ENCODE measurements around the gene GLE1. TPM values are rescaled to one million over a fixed set of nuclear protein-coding genes. Genes with fewer than 3 reads are reported as not detected.

The GLE1 gene, protein sequence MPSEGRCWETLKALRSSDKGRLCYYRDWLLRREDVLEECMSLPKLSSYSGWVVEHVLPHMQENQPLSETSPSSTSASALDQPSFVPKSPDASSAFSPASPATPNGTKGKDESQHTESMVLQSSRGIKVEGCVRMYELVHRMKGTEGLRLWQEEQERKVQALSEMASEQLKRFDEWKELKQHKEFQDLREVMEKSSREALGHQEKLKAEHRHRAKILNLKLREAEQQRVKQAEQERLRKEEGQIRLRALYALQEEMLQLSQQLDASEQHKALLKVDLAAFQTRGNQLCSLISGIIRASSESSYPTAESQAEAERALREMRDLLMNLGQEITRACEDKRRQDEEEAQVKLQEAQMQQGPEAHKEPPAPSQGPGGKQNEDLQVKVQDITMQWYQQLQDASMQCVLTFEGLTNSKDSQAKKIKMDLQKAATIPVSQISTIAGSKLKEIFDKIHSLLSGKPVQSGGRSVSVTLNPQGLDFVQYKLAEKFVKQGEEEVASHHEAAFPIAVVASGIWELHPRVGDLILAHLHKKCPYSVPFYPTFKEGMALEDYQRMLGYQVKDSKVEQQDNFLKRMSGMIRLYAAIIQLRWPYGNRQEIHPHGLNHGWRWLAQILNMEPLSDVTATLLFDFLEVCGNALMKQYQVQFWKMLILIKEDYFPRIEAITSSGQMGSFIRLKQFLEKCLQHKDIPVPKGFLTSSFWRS
- 10 to 100 TPM in 3 of 4 donors, 1 to 10 TPM in 1; 3.3 to 25.5 (median 16.4) TPM for total RNA-seq

DNA sequence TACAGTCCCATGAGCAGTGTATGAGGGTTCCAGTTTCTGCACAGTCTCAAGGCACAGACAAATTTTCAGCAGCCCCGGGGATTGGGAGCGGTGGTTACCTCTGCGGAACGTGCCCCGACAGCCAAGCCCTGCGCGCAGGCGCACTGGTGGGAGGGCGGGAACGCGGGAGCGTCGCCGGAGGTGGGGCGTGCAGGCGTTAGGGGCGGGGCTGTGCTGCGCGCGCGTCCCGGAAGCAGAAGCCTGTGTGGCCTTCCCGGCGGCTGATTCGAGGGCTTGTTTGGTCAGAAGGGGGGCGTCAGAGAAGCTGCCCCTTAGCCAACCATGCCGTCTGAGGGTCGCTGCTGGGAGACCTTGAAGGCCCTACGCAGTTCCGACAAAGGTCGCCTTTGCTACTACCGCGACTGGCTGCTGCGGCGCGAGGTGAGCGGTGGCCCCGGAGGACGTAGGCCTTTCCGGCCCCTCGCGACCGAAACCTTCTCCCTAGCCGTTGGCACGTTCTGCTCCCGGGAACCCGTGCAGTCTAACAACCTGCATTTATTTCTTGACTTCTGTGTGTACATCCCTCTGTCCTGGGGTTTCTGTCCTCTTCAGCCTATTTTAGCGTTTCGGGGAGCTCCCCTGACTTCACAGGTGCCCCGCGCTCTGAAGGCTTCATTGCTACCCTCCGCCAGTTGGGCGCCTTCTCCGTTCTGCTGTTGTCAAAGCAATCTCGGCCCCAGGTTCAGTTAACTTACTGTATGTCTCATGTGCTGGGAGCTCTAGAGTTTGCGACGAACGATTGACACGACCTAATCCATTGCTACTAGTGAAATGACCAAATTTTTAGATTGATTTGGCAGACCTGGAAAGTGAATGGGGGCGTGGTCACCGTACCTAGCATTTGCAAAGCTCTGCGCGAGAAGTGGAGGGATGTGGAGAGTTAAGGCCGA is at the start of gene GLE1:
Gene GLE1, plus strand, starts transcription at position 235 of the 929 bp plus-strand sequence. Its CDS starts 87 bp downstream, at position 322.
- TF ChIP-seq, protein P1, sequence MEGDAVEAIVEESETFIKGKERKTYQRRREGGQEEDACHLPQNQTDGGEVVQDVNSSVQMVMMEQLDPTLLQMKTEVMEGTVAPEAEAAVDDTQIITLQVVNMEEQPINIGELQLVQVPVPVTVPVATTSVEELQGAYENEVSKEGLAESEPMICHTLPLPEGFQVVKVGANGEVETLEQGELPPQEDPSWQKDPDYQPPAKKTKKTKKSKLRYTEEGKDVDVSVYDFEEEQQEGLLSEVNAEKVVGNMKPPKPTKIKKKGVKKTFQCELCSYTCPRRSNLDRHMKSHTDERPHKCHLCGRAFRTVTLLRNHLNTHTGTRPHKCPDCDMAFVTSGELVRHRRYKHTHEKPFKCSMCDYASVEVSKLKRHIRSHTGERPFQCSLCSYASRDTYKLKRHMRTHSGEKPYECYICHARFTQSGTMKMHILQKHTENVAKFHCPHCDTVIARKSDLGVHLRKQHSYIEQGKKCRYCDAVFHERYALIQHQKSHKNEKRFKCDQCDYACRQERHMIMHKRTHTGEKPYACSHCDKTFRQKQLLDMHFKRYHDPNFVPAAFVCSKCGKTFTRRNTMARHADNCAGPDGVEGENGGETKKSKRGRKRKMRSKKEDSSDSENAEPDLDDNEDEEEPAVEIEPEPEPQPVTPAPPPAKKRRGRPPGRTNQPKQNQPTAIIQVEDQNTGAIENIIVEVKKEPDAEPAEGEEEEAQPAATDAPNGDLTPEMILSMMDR (IDR thresholded peaks at IDR 0.05), result no peak
- peak; percentile 37 to 67 for TF ChIP-seq POLR2A (IDR thresholded peaks at IDR 0.05)
- Histone ChIP-seq H3K27me3 (no peaks in the 10 kb centered on the region), H3K36me3 (no peaks in the 10 kb centered on the region), H3K4me3 (peak within 1 kb of the TSS; percentile 63 to 94), H3K27ac (peak within 1 kb of the TSS; percentile 74 to 87), H3K4me1 (peaks cover 0 to 3% of the 10 kb centered on the region in 2 donors), H3K9me3 (no peaks in the 10 kb centered on the region)
- peak; percentile 93 to 96 for DNase-seq
- intact Hi-C loops (cut with DNase I; ENCODE audit: low total_unique reads), result no loop called here

DNA sequence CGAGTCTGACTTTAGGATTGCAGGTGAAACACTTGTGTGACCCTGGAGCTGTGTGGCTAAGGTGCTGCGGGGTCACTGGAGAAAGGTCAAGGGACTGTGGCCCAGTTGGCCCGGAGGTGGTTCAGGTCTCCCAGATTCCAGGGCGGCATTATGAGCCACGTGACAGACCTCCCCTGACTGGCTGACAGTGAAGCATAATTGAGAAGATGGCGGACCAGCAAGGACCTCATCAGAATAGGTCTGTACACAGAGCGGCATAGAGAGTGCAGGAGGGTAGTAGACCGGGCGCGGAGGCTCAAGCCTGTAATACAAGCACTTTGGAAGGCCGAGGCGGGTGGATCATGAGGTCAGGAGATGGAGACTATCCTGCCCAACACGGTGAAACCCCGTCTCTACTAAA is 49.5 kb upstream of the GLE1 start:
- H3K4me1 ChIP-seq, result no peaks in the 10 kb centered on the region
- no peak overlapping the region for H3K4me3 ChIP-seq
- no peak for DNase-seq
- H3K27ac ChIP-seq, result no peak overlapping the region
- no peaks in the 10 kb centered on the region for H3K36me3 ChIP-seq
- no peaks in the 10 kb centered on the region for H3K27me3 ChIP-seq
- TF ChIP-seq POLR2A (IDR thresholded peaks at IDR 0.05), result no peak
- TF ChIP-seq, protein P1 (IDR thresholded peaks at IDR 0.05), result no peak
- intact Hi-C loops (cut with DNase I; ENCODE audit: low total_unique reads), result no loop called here
- no peaks in the 10 kb centered on the region for H3K9me3 ChIP-seq

DNA sequence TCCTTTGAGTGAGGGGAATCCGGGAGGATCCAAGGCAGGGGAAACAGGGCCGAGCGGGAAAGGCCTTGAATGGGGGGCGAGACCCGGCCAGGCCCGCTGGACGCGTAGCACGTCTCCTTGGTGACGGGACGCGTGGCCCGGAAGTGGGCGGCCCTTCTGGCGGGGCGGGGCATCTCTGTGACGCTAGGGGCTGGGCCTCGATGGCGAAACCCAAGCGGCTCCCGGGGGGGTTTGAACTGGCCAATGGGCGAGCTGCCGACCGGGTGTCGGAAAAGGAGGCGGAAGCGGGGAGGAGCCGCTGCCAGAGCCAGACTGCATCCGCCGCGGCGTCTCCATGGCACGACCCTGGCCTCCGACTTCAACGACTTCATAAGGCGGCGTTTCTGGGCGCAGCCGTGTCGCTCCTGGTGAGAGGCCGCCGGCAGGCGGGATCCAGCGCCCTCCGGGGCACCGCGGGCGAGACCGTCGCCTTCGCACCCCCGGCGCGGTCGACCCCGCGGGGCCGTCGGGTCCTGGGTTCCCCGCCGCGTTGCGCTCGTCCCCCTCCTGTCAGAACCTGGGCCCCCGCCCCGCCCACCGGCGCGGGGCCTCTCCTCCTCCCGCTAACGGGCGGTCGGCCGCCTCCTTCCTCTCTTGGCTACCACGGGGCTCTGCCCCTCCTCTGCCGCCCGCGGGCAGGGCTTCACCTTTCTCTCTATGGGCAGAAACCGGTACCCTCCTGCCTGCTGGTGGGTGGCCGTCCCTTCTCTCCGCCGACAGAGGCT is 48.5 kb upstream of the GLE1 start, which contains the start of gene ODF2:
Gene ODF2, plus strand, starts transcription at position 158 of the 764 bp plus-strand sequence. Its CDS starts 86 bp downstream, at position 244.
- H3K4me3 ChIP-seq, result peak within 1 kb of the TSS; percentile 76 to 78
- peak; percentile 97 to 98 for DNase-seq
- H3K4me1 ChIP-seq, result no peaks in the 10 kb centered on the region
- peak within 1 kb of the TSS; percentile 36 to 86 for H3K27ac ChIP-seq
- intact Hi-C loops (cut with DNase I; ENCODE audit: low total_unique reads), result no loop called here
- no peaks in the 10 kb centered on the region for H3K9me3 ChIP-seq
- no peaks in the 10 kb centered on the region for H3K36me3 ChIP-seq
- no peaks in the 10 kb centered on the region for H3K27me3 ChIP-seq
- TF ChIP-seq POLR2A (IDR thresholded peaks at IDR 0.05), result peak; percentile 50 to 60
- TF ChIP-seq, protein P1 (IDR thresholded peaks at IDR 0.05), result peak in 1 of 4 experiments; percentile 11

DNA sequence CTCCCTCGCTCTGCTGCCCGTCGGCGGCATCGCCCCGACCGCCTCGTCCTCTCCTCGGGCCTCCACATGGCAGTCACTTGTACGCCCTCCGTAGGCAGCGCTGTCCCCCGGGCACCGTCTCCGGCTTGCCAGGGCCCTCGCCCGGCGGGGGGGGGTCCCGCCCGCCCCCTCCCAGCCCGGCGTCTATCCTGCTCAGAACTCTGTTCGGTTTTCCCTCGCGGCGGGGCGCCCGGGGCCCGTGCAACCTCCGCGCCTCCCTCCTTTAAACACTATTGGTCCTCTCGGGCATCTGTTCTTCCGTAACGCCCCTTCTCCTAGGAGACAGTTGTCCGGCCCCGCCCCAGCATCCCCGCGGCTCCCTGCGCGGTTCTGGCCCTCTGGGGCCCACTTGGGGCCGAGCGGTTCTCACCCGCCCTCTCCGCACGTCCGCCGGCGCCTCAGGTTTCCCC is 47.9 kb upstream of the GLE1 start:
- H3K4me1 ChIP-seq, result no peaks in the 10 kb centered on the region
- no peaks in the 10 kb centered on the region for H3K9me3 ChIP-seq
- peak; percentile 57 to 73 for DNase-seq
- intact Hi-C loops (cut with DNase I; ENCODE audit: low total_unique reads), result no loop called here
- TF ChIP-seq, protein P1 (IDR thresholded peaks at IDR 0.05), result no peak
- no peak for TF ChIP-seq POLR2A (IDR thresholded peaks at IDR 0.05)
- H3K27ac ChIP-seq, result peak overlapping the region; percentile 36 to 86
- peak overlapping the region; percentile 76 to 78 for H3K4me3 ChIP-seq
- no peaks in the 10 kb centered on the region for H3K36me3 ChIP-seq
- H3K27me3 ChIP-seq, result no peaks in the 10 kb centered on the region
